ENCODE data around the gene P4HA1.
"Not testable (repeated sequence)": the region's sequence is repeated elsewhere in the genome, so short reads cannot be mapped to it uniquely, and the experiment has no call there.

P4HA1 gene

DNA sequence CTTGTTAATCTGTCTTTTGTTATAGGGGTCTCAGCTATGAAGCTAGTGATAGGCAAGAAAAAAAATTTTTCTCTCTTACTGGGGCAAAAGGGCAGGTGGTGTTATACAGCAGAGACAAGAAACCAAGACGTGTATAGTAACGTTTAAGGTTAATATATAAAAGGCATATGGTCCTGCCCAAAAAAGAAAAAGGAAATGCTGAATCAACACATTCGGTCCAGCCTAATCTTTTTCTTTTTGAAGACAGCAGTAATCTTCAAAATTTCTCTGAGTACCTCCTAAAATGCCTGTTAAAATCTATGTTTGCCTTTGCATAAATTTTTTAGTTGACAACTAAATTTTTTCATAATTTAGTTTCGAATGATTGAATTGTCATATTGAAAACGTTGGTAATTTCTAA lies 54.5 kb downstream of the P4HA1 start:
- DNase-seq, result no peak

DNA sequence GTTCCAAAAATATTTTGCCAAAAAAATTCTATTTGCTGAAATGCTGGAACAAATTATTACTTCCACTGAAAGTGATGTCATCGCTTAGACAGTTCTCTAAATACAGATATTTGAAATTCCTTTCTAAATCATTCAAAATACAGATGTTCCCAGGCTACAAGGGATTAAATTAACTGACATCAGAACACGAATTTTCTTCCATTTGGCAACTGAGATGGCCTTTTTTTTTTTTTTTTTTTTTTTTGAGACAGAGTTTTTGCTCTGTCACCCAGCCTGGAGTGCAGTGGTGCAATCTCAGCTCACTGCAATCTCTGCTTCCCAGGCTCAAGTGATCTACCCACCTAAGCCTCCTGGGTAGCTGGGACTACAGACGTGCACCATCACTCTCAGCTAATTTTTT lies 57.0 kb downstream of the P4HA1 start:
- no peak for DNase-seq

DNA sequence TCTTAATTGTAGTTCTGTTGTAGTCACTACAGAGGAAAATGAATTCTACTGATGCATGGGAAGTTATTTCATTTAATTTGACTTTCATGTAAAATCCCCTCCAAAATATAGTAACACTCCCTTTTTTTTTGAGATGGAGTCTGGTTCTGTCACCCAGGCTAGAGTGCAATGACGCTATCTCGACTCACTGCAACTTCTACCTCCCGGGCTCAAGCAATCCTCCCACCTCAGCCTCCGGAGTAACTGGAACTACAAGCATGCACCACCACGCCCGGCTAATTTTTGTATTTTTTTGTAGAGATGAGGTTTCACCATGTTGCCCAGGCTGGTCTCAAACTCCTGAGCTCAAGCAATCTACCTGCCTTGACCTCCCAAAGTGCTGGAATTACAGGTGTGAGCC lies 60.4 kb downstream of the P4HA1 start:
- DNase-seq, result not testable (repeated sequence)

DNA sequence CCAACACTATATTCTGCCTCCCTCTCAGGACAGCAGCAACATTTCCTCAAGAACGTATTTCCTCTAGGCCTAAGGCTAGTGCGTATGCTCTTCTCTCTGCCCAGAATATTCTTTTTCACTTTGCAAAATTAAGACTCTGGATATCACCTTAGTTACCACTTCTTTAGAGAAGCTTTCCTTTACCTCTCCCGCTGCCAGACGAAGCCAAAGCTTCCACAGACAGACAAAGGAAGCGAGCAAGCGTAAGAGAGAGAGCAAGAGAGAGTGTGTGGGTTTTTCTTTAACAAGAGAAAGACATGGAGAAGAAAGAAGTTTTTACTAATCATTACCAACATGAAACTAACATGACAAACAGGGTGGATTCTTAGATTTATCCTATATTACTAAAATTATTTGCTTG lies 64.1 kb downstream of the P4HA1 start:
- DNase-seq, result no peak

DNA sequence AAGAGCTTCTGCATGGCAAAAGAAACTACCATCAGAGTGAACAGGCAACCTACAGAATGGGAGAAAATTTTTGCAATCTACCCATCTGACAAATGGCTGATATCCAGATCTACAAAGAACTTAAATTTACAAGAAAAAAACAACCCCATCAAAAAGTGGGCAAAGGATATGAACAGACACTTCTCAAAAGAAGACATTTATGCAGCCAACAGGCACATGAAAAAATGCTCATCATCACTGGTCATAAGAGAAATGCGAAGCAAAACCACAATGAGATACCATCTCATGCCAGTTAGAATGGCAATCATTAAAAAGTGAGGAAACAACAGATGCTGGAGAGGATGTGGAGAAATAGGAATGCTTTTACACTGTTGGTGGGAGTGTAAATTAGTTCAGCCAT lies 70.0 kb downstream of the P4HA1 start:
- not testable (repeated sequence) for DNase-seq

DNA sequence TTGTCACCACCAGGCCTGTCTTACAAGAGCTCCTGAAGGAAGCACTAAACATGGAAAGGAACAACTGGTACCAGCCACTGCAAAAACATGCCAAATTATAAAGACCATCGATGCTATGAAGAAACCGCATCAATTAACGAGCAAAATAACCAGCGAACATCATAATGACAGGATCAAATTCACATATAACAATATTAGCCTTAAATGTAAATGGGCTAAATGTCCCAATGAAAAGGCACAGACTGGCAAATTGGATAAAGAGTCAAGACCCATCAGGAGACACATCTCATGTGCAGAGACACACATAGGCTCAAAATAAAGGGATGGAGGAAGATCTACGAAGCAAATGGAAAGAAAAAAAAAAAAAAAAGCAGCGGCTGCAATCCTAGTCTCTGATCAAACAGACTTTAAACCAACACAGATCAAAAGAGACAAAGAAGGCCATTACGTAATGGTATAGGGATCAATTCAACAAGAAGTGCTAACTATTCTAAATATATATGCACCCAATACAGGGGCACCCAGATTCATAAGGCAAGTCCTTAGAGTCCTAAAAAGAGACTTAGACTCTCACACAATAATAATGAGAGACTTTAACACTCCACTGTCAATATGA lies 73.1 kb downstream of the P4HA1 start:
- DNase-seq, result not testable (repeated sequence)

DNA sequence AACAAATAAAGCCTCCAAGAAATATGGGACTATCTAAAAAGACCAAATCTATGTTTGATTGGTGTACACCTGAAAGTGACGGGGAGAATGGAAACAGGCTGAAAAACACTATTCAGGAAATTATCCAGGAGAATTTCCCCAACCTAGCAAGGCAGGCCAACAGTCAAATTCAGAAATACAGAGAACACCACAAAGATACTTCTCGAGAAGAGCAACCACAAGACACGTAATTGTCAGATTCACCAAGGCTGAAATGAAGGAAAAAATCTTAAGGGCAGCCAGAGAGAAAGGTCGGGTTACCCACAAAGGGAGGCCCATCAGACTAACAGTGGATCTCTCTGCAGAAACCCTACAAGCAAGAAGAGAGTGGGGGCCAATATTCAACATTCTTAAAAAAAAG lies 73.7 kb downstream of the P4HA1 start:
- DNase-seq, result not testable (repeated sequence)

DNA sequence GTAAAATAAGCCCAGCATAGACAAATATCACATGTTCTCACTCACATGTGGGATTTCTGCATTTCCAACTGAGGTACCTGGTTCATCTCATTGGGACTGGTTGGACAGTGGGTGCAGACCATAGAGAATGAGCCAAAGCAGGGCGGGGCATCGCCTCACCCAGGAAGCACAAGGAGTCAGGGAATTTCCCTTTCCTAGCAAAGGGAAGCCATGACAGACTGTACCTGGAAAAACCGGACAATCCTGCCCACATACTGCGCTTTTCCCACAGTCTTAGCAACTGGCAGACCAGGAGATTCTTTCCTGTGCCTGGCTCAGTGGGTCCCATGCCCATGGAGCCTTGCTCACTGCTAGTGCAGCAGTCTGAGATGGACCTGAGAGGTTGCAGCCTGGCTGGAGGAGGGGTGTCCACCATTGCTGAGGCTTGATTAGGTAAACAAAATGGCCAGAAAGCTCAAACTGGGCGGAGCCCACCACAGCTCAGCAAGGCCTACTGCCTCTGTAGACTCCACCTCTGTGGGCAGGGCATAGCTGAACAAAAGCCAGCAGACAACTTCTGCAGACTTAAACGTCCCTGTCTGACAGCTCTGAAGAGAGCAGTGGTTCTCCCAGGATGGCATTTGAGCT lies 75.0 kb downstream of the P4HA1 start:
- DNase-seq, result not testable (repeated sequence)

DNA sequence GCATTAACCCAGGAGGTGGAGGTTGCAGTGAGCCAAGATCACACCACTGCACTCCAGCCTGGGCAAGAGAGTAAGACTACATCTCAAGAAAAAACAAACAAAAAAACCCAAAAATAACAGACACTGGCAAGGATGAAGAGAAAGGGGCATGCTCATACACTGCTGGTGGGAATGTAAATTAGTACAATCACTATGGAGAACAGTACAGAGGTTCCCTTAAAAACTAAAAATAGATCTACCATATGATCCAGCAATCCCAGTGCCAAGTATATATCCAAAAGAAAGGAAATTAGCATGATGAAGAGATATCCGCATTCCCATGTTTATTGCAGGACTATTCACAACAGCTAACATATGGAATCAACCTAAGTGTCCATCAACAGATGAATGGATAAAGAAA lies 75.6 kb downstream of the P4HA1 start:
- no peak for DNase-seq

DNA sequence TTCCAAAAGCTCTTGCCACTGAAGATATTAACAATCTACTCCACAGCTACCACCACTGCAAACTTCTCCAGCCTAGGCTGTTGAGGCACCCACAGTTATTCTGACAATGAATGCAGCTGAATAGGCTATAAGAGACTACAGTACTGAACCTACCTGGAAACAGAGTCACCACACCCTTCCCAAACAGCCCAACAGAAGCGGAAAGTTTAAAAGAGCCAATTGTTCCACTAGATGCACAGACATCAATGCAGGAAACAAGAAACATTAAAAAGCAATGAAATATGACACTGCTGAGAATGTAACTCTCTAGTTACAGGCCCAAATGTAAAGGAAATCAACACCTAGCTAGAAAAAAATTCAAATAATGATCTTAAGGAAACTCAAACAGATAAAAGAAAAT lies 77.6 kb downstream of the P4HA1 start:
- no peak for DNase-seq

DNA sequence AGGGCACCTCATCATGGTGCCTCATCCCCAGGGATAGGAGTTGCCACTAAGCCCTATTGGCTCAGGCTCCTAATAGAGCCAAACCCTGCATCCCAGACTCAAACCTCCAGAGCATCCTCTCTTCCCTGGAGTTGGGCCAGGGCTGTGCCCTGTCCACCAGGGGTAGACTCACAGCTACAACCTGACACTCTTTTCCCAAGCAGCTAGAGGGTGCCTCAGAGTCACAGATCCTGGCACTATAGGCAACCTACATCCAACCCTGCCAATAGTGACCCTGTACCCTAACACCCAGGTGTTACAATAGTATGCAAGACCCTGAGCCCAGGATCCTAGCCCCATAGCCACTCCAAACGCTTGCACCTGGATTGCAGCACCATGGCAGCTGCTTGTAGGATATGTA lies 78.0 kb downstream of the P4HA1 start:
- DNase-seq, result no peak

DNA sequence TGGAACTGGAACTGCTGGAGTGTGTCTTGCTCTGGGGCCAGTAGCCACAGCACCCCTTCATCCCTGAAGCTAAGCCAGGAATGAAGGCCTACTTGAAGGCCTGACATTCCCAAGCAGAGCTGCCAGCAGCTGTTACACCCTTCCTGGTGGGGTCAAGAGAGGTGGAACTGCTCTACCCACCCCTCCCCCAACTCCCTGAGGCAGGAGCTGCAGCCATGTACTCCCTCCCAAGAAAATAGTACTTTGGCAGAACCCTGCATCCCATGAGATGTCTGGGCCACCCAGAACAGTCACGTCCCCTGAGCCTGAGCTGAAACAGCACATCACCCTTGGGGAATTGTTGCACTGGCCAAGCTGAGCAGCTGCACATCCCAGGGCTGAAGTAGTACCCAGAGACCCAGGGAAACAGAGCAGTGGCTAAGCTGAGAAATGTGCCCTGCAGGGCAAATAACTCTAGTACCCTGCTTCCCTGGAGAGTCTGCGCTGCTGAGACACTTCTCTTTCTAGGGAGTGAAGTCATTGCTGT lies 78.6 kb downstream of the P4HA1 start:
- DNase-seq, result no peak

DNA sequence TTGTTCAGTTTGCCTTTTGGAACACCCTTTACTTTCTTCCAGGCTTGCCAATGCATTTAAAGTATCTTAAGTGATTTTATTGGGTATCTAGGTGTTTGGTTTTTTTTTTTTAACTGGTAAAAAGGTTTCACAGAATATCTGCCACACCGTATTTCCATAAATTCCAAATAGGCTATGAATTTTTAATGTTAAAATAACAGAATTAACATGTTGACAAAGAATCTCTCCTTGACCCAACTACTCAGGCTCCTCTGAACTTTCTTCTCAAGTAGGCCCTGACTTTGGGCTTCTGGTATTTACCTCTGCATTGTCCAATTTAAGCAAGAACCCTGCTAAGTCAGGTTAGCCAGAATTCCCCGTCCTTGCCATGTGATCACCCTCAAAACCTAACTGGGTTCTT lies 80.9 kb downstream of the P4HA1 start:
- no peak for DNase-seq

DNA sequence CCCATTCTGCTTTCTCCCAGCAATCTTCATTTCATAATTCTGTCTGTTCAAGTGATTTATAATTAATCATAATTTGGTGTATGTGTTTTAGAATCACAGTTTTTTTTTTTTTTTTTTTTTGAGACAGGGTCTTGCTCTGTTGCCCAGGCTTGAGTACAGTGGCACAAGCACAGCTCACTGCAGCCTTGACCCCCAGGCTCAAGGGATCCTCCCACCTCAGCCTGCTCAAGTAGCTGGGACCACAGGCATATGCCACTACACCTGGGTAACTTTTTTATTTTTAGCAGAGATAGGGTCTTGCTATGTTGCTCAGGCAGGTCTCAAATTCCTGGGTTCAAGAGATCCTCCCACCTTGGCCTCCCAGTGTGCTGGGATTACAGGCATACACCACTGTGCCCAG lies 92.8 kb downstream of the P4HA1 start:
- DNase-seq, result no peak

DNA sequence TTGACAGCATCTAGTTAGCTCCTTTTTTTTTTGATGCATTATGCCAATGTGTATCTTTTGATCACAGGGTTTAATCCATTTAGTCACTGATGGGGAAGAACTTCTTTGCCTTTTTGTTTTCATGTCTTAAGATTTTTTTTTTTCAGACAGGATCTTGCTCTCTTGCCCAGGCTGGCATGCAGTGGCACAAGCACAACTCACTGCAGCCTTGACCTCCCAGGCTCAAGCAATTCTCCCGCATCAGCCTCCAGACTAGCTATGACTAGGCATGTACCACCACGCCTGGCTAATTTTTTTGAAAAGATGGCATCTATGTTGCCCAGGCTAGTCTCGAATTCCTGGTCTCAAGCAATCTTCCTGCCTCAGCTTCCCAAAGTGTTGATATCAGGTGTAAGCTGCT lies 95.7 kb downstream of the P4HA1 start:
- DNase-seq, result no peak

DNA sequence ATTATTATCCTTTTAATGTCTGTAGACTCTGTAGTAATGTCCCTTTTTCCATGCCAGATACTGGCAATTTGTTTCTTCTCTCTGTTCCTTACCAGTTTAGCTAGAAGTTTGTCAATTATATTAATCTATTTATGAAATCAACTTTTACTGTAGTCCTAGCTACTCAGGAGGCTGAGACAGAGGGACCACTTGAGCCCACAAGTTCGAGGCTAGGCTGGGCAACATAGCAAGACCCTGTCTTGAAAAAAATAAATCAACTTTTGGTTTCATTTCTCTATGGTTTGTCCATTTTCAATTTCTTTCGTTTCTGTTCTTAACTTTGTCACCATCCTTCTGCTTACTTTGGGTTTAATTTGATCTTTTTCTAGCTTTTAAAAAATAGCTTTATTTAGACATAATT lies 99.6 kb downstream of the P4HA1 start:
- no peak for DNase-seq

DNA sequence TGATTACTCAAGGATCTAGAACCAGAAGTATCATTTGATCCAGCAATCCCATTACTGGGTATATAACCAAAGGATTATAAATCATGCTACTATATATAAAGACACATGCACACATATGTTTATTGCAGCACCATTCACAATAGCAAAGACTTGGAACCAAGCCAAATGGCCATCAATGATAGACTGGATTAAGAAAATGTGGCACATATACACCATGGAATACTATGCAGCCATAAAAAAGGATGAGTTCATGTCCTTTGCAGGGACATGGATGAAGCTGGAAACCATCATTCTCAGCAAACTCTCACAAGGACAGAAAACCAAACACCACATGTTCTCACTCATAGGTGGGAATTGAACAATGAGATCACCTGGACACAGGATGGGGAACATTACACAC lies 101.2 kb downstream of the P4HA1 start:
- DNase-seq, result not testable (repeated sequence)

DNA sequence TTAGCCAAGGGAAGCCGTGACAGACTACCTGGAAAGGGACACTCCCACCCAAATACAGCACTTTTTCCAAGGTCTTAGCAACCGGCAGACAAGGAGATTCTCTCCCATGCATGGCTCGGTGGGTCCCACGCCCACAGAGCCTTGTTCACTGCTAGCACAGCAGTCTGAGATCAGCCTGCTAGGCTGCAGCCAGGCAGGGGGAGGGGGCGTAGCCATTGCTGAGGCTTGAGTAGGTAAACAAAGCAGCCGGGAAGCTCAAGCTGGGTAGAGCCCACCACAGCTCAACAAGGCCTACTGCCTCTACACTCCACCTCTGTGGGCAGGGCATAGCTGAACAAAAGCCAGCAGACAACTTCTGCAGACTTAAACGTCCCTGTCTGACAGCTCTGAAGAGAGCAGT lies 106.9 kb downstream of the P4HA1 start:
- DNase-seq, result not testable (repeated sequence)

DNA sequence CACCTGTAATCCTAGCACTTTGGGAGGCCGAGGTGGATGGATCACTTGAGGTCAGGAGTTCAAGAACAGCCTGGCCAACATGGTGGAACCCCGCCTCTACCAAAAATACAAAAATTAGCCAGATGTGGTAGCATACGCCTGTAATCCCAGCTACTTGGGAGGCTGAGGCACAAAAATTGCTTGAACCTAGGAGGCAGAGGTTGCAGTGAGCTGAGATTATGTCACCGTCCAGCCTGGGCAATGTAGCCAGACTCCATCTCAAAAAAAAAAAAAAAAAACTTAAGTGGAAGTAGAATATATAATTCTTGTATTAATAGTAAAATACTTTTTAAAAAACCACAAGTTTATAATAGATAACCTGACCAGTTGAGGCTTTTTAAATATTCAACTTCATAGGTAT lies 112.0 kb downstream of the P4HA1 start:
- DNase-seq, result not testable (repeated sequence)

DNA sequence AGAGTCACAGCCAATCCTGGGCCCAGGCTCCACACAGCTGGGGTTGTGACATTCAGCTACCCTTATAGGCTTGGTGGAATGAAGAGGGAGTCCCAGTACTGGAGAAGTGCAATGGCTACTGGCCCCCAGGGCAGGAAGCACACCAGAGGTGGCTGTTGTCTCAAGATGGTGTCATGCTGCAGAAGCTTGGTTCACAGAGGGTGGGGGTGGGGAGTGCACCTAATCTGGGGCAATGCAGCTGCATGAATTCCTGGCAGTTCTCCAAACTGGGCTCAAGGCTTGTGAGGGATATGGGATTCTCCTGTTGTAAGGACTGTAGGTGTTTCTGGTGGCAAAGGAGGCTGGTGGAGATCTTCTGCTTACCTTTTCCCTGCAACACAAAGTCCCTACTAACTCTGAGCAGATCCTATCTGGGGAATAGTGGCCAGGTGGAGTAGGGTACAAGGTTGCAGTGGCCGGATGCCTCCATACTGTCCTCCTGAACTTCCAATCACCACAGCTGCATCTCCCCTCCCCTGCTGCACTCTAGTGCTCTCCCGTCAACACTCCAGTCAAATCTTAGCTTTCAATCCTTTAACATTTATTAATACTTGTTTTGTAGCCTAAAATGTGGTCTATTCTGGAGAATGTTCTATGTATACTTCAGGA lies 114.7 kb downstream of the P4HA1 start:
- DNase-seq, result no peak

DNA sequence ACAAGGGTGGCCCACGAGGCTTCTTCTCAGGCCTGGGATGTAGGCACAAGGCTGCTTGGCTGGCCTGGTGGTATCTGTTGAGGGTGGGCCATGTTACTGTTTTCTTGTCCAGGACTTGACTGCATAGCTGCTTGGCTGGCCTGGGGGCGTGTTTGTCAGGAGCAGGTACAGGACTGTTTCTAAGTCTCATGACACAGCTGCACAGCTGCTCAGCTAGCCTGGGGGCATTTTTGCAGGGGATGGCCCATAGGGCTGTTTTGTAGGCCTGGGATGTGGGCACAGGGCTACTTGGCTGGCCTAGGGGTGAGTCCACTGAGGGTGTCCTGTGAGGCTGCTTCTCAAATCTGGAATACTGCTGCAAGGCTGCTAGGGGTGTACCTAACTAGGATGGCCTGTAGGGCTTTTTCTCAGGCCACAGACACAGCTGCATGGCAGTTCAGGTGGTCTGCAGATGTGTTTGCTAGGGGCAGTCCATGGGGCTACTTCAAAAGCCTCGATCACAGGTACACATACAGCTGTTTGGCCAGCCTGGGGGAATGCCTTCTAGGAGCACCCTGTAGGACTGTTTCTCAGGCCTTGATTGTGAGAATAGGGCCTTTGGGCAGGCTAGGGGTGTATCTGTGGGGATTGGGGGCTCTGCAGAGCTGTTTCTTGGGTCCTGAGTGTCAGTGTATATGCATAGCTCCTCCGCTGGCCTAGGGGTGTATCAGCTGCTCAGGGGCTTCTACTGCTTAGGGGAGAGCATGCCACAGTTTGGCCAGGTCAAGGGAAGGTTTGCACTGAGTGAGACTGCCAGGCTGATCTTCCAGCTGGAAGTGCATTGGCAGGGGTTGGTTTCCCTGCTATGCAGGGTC lies 115.4 kb downstream of the P4HA1 start:
- DNase-seq, result no peak

DNA sequence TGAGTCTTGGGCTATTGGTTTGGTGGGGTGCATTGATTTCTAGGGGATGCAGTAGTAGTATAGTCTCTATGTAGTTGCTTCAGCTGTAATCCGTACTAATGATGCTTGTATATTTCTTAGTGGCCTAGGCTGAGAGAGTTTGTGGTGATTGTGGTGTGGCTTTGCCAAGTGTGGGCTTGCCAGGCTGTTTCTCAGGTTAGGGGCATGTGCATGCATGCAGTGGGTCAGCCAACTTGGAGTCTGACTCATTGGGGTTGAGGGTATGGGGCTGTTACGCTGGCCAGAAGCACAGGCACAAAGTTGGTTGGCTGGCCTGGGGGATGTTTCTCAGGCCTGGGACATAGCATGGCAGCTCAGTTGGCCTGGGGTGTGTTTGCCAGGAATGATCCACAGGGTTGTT lies 116.3 kb downstream of the P4HA1 start:
- DNase-seq, result no peak

DNA sequence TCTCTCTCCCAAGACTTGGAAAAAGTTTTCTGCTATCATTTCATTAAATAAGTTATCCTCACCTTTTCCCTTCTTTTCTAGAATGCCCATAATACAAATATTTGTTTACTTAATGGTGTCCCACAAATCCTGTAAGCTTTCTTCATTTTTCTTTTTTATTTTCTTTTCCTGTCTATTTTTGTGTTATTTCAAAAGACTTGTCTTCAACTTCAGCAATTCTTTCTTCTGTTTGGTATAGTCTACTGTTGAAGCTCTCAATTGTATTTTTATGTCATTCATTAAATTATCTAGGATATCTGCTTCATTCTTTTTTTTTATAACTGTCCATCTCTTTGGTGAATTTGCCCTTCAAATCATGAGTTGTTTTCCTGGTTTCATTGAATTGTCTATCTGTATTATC lies 117.0 kb downstream of the P4HA1 start:
- no peak for DNase-seq

Data from inflammatory macrophage treated with lipopolysaccharide for 4 hours (primary cell).